ENCODE results near the gene ARRDC2.

DNA sequence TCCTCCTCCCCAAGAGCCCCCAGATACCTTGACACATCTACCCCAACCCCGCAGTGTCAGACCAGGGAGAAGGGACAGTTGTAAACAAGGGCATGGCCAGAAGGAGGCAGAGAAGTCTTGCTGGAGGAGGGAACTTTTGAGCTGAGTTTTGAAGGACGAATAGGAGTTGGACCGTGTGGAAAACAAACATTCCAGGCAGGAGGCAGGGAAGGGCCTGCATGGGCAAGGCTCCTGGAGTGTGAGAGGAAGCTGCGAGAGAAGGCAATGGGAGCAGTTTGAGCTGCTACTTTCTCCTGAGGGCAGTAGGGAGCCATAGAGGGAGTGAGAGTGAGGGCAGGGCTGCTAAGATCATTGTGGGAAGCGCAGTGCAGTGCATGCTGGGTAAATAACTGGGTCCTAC lies 55.5 kb downstream of the ARRDC2 start:
- TF ChIP-seq, protein P1, sequence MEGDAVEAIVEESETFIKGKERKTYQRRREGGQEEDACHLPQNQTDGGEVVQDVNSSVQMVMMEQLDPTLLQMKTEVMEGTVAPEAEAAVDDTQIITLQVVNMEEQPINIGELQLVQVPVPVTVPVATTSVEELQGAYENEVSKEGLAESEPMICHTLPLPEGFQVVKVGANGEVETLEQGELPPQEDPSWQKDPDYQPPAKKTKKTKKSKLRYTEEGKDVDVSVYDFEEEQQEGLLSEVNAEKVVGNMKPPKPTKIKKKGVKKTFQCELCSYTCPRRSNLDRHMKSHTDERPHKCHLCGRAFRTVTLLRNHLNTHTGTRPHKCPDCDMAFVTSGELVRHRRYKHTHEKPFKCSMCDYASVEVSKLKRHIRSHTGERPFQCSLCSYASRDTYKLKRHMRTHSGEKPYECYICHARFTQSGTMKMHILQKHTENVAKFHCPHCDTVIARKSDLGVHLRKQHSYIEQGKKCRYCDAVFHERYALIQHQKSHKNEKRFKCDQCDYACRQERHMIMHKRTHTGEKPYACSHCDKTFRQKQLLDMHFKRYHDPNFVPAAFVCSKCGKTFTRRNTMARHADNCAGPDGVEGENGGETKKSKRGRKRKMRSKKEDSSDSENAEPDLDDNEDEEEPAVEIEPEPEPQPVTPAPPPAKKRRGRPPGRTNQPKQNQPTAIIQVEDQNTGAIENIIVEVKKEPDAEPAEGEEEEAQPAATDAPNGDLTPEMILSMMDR (IDR thresholded peaks at IDR 0.05): no peak
- TF ChIP-seq ESRRA (CRISPR knock-in tag; IDR thresholded peaks at IDR 0.05; ENCODE audit: borderline replicate concordance): no peak
- TF ChIP-seq, protein P2, sequence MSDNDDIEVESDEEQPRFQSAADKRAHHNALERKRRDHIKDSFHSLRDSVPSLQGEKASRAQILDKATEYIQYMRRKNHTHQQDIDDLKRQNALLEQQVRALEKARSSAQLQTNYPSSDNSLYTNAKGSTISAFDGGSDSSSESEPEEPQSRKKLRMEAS (CRISPR knock-in tag; IDR thresholded peaks at IDR 0.05): no peak
- TF ChIP-seq, protein P3, sequence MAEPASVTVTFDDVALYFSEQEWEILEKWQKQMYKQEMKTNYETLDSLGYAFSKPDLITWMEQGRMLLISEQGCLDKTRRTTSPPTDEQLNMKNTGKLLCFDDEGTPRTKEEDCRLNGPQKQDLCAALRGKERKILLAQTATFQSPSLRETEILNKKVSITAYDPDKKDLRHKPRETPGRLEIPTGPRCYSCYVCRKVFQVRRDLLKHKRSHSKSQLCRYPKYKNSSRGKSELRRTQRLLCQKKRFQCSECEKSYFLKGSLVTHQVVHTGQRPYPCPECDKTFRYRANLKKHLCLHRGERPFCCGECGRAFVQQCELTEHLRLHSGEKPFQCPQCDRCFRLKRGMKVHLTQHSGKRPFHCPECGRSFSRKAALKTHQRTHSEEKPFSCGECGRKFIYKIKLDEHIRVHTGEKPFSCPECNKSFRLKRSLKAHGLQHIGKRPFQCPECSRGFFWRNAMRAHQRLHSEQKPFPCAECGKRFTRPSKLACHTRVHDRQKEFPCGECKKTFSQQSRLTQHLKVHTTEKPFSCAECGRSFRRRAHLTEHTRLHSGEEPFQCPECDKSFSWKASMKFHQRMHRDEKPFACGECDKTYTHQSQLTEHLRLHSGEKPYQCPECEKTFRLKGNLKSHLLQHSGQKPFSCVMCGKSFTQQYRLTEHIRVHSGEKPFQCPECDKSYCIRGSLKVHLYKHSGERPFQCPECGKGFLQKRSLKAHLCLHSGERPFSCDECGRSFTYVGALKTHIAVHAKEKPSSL (CRISPR knock-in tag; conservative IDR thresholded peaks at IDR 0.05): no peak
- no peak for TF ChIP-seq CREB1 (CRISPR knock-in tag; IDR thresholded peaks at IDR 0.05)
- no peak for TF ChIP-seq TP53 (CRISPR knock-in tag; IDR thresholded peaks at IDR 0.05)
- TF ChIP-seq, protein P4, sequence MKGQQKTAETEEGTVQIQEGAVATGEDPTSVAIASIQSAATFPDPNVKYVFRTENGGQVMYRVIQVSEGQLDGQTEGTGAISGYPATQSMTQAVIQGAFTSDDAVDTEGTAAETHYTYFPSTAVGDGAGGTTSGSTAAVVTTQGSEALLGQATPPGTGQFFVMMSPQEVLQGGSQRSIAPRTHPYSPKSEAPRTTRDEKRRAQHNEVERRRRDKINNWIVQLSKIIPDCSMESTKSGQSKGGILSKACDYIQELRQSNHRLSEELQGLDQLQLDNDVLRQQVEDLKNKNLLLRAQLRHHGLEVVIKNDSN (CRISPR knock-in tag; IDR thresholded peaks at IDR 0.05): no peak

Measured in WTC11 (cell line).